ENCODE results near the gene PAX2.

- no peak for TF ChIP-seq CTCF (IDR thresholded peaks at IDR 0.05)
- no peak for TF ChIP-seq POLR2AphosphoS5 (IDR thresholded peaks at IDR 0.05)
Observed at GRCh38 chr10:100747456-100748230, 2.3 kb downstream of the PAX2 start.
